ENCODE measurements around the gene CAMSAP3.

CAMSAP3 gene, protein sequence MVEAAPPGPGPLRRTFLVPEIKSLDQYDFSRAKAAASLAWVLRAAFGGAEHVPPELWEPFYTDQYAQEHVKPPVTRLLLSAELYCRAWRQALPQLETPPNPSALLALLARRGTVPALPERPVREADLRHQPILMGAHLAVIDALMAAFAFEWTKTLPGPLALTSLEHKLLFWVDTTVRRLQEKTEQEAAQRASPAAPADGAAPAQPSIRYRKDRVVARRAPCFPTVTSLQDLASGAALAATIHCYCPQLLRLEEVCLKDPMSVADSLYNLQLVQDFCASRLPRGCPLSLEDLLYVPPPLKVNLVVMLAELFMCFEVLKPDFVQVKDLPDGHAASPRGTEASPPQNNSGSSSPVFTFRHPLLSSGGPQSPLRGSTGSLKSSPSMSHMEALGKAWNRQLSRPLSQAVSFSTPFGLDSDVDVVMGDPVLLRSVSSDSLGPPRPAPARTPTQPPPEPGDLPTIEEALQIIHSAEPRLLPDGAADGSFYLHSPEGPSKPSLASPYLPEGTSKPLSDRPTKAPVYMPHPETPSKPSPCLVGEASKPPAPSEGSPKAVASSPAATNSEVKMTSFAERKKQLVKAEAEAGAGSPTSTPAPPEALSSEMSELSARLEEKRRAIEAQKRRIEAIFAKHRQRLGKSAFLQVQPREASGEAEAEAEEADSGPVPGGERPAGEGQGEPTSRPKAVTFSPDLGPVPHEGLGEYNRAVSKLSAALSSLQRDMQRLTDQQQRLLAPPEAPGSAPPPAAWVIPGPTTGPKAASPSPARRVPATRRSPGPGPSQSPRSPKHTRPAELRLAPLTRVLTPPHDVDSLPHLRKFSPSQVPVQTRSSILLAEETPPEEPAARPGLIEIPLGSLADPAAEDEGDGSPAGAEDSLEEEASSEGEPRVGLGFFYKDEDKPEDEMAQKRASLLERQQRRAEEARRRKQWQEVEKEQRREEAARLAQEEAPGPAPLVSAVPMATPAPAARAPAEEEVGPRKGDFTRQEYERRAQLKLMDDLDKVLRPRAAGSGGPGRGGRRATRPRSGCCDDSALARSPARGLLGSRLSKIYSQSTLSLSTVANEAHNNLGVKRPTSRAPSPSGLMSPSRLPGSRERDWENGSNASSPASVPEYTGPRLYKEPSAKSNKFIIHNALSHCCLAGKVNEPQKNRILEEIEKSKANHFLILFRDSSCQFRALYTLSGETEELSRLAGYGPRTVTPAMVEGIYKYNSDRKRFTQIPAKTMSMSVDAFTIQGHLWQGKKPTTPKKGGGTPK

DNA sequence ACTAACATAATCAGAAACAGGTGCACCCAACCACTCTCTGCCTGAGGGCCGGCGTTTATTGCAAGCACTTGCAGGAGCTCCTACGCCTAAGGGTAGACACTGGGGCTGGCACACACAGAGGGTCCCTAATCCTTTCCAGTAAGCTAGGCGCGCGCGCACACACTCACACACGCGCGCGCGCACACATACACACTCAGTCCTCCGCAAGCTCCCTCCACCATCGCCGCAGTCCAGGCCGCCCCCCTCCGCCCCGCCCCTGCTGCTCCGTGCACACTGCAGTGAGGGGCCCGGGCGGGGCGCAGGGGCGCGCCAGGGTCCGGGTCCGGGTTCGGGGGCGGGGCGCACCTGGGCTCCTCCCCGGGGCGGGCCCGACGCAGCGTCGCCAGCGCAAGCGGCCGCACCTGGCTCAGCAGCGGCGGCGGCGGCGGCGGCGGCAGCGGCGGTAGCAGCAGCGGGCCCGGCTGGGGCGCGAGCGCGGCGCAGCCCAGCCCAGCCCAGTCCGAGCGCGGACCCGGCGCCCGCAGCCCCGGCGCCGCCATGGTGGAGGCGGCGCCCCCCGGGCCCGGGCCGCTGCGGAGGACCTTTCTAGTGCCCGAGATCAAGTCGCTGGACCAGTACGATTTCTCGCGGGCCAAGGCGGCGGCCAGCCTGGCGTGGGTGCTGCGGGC, at the start of gene CAMSAP3:
TSS of gene CAMSAP3 (plus strand) at position 398 of the 668 bp plus-strand sequence. CDS start at position 538, 140 bp downstream.
- no peak for DNase-seq (ENCODE audit: low read depth)

DNA sequence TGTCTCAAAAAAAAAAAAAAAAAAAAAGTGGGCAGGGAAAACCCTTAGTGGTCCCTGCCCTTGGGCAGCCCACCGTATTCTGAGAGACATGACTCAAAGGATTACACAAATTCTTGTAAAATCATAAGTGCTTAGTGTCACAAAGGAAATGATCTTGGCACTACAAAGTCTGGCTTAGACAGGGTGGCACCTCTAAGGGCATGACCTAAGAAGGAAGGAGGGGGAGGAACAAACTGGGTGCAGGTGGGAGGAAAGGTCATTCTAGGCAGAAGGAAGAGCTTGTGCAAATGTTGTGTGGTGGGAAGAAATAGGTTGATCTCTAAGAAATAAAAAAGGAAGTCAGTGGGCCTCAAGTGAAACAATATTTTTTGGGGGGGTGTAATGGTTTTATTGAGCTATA, 49.8 kb upstream of the CAMSAP3 start:
- DNase-seq (ENCODE audit: low read depth), result no peak

DNA sequence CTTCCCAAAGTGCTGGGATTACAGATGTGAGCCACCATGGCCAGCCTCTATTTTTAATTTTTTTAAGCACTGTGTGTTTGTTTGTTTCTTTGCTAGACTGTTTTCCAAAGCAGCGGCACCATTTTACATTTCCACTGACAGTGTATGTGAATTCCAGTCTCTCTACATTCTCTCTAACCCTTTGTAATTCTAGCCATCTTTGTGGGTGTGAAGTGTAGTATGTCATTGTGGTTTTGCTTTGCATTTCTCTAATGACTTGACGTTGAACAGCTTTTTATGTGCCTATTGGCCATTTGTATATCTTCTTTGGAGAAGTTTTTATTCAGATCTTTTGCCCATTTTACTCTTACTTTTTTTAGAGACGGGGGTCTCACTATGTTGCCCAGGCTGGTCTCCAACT, 48.5 kb upstream of the CAMSAP3 start:
- no peak for DNase-seq (ENCODE audit: low read depth)

DNA sequence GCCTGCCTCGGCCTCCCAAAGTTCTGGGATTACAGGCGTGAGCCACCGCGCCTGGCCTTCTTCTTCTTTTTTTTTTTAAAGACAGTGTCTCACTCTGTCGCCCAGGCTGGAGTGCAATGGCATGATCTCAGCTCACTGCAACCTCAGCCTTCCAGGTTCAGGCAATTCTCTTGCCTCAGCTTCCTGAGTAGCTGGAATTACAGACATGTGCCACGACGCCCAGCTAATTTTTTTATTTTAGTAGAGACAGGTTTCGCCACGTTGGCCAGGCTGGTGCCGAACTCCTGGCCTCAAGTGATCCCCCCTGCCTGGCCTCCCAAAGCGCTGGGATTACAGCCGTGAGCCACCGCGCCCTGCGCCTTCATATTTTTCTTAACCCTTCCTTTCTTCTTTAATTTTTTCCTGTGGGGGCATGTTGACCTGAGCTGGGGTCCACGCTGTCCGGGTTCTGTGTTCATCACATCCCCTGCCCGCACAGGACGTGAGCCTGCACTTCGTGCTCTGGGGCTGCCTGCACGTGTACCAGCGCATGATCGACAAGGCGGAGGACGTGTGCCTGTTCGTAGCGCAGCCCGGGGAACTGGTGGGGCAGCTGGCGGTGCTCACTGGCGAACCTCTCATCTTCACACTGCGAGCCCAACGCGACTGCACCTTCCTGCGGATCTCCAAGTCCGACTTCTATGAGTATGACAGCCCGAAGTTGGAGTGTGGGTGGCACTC, 46.1 kb upstream of the CAMSAP3 start:
- no peak for DNase-seq (ENCODE audit: low read depth)

DNA sequence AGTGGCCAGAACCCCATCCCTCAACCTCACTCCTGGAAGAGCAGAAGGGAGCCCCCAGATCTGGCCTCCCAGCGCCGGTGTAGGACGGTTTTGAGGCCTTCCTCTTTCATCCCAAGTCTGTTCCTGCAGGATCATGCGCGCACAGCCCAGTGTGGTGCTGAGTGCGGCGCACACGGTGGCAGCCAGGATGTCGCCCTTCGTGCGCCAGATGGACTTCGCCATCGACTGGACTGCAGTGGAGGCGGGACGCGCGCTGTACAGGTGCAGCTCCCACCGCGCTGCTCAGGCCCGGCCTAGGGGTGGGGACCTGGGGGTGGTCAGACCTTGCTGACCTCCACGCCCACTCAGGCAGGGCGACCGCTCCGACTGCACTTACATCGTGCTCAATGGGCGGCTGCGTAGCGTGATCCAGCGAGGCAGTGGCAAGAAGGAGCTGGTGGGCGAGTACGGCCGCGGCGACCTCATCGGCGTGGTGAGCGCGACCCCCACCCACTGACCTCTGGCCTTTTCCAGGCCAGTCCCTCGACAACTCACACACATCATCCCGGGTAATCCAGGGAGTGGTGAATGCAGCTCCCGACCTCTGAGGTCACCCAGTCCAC, 45.4 kb upstream of the CAMSAP3 start:
- no peak for DNase-seq (ENCODE audit: low read depth)

DNA sequence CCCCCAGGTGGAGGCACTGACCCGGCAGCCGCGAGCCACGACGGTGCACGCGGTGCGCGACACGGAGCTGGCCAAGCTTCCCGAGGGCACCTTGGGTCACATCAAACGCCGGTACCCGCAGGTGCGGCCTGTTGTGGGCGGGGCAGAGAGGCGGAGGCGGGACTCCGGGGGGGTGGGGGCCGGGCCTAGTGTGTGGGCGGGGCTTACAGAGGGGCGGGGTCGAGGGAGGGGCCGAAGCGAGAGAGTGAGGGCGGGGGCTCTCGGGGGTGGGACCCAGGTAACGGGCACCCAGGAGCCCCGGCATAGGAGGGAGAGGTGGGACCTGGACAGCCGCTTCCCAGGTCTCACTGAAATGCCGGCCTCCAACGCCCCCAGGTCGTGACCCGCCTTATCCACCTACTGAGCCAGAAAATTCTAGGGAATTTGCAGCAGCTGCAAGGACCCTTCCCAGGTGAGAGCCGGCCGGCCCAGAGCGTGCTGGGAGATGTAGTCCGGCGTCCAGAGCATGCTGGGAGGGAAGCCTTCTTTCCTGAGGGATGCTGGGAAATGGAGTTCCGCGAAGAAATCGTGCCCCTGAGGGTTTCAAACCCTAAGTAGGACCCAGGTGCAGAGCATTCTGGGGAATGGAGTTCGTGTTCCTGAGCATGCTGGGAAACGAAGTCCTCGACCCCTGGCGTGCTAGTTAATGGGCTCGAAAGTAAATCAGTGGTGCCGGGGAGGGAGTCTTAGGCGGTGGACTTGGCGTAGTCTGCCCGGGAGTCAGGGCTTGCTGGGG, 44.5 kb upstream of the CAMSAP3 start:
- DNase-seq (ENCODE audit: low read depth), result no peak

DNA sequence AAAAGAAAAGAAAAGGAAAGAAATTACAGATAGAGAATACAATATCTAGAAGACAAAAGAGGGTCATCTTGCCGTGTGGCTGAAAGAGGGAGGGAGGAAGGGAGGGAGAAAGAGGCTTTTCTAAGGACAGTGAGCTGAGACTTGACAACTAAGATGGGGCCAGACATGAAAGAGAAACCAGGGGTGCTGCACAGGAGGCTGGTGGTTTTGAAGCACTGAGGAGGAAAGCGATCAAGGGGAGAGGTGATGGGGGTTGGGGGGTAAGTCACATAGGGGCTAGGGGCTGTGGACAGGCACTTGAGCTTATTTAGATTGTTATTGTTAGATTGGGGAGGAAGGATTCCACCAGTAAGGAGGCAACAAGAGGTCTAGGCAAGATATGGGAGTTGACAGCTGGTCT, 42.9 kb upstream of the CAMSAP3 start:
- DNase-seq (ENCODE audit: low read depth), result no peak

DNA sequence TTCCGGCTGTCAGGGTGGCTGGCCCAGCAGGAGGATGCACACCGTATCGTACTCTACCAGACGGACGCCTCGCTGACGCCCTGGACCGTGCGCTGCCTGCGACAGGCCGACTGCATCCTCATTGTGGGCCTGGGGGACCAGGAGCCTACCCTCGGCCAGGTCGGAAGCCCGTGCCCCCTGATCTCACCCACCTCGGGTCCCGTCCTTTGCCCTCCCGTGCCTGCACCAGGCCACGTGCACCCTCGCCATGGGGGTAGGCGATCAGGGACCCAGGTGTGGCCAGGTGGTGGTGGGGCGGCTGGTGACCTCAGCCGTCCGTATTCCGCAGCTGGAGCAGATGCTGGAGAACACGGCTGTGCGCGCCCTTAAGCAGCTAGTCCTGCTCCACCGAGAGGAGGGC, 41.1 kb upstream of the CAMSAP3 start:
- DNase-seq (ENCODE audit: low read depth), result no peak

DNA sequence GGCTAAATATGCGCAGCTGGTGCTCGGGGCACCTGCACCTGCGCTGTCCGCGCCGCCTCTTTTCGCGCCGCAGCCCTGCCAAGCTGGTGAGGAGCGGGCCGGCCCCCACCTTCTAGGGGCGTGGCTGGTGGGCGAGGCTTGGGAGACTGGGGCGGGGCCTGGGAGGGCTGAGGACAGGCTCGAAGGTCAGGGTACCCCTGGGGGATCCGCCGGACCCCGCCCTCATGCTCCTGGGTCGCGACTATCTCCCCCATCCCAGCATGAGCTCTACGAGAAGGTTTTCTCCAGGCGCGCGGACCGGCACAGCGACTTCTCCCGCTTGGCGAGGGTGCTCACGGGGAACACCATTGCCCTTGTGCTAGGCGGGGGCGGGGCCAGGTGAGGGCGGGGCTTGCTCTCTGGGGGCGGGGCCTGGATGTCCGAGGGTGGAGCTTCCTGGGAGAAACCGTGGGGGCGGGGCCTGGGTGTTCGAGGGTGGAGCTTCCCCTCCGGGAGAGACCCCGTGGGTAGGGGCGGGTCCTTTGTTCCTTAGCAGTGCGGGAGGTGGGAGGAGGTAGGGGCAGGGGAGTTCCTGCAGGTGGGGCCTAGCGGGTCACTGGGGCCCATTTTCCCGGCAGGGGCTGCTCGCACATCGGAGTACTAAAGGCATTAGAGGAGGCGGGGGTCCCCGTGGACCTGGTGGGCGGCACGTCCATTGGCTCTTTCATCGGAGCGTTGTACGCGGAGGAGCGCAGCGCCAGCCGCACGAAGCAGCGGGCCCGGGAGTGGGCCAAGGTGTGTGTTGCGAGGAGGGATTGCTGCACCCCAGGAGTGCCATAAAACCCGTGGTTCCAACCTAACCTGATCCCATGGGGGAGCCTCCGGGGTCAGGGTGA, 40.4 kb upstream of the CAMSAP3 start:
- no peak for DNase-seq (ENCODE audit: low read depth)

DNA sequence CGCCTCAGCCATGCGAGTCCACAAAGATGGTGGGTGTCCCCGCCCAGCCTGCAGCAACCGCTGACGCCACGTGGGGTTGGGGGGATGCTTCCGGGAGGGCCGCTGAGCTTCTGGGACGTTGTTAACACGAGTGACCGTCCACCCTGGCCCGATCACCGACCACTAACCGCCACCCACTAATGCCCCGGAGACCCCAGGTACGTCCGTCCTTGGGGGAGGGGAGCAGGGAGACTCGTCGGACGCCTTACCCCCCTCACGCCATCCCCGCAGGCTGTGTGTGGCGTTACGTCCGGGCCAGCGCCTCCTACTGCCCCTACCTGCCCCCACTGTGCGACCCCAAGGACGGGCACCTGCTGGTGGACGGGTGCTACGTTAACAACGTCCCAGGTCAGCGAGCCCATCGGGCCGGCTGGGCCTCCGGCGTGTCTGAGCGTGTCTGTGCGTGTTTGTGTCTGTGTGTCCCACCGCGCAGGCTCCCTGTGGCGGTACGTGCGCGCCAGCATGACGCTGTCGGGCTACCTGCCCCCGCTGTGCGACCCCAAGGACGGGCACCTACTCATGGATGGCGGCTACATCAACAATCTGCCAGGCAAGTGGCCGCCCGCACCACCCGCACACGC, 38.9 kb upstream of the CAMSAP3 start:
- DNase-seq (ENCODE audit: low read depth), result no peak

DNA sequence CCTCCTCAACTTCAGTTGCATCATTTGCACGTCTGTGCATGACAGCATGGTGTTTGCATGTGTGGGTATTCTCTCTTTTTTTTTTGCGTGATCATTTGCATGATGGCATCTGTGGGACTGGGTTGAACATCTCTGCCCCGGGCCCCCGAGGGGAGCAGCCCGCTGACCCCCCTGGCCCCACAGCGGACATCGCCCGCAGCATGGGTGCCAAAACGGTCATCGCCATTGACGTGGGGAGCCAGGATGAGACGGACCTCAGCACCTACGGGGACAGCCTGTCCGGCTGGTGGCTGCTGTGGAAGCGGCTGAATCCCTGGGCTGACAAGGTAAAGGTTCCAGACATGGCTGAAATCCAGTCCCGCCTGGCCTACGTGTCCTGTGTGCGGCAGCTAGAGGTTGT, 37.0 kb upstream of the CAMSAP3 start:
- no peak for DNase-seq (ENCODE audit: low read depth)

DNA sequence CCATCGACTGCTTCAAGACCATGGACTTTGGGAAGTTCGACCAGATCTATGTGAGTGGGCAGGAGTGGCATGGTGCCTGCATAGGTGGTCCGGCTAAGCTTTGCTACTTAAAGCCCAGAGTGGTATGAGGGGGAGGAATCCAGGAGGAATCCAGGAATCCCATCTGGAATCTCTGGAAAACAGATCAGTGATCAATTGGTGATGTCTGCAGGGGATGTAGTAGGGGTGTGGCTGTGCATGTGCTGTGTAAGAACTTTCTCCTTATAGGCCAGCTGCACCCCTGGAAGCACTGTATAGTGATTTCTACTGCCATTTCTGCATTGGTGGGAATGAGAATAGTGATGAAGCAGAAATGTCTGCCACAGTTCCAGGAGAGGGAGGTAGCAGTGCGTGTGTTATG, 36.6 kb upstream of the CAMSAP3 start:
- no peak for DNase-seq (ENCODE audit: low read depth)

DNA sequence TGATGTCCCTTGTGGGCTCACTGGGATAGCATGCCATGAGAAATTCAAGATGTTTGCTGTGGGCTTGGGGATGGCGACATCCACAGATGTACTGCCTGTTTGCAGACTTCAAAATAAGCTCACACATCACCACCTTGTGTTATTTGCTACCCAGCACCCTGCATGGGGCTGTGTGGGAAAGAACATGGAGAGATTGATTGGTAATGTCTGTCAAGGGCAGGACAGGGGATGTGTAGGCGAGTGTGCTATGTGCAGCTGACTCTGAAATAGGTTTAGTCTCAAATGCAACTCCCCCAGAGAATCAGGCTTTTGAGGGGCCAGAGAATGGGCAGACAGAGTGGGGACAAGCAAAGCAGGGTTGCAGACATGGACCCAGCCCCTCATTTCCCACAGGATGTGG, 35.4 kb upstream of the CAMSAP3 start:
- no peak for DNase-seq (ENCODE audit: low read depth)

DNA sequence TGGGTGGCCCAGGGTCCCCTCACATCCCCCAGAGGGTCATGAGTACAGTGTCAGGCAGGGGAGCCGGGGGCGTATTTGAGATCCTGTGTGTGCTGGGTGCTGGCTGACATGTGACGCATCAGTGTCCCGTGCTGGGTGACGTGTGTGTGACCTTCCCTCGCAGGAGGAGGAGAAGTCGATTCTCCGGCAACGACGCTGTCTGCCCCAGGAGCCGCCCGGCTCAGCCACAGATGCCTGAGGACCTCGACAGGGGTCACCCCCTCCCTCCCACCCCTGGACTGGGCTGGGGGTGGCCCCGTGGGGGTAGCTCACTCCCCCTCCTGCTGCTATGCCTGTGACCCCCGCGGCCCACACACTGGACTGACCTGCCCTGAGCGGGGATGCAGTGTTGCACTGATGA, 34.3 kb upstream of the CAMSAP3 start:
- no peak for DNase-seq (ENCODE audit: low read depth)

DNA sequence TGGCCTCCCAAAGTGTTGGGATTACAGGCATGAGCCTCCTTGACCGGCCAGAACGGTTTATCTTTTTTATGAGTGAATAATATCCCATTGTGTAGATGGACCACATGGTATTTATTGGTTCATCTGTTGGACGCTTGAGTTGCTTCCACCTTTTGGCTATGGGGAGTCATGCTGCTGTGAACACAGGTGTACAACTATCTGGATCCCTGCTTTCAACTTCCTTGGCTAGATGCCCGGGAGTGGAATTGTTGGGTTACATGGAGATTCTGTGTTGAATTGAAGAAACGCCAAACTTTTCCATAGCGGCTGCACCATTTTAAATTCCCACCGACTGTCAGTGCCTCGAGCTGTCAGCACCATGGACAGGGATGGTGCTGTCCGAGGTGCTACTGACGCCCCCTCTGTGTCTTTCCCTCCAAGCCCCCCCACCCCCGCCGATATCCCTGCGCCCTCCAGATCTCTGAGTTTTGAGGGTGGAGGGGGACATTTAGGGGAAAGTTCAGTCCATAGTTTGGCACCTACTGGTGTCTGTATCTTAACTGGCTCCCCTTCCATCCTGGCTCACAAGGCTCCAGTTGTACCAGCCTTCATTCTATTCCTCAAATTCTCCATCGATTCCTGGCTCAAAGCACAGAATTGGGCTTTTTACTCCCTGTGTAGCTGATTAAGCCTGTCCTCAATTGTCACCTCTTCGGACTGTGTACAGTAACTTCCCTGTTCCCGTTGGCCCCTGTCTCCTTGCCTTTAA, 32.8 kb upstream of the CAMSAP3 start:
- DNase-seq (ENCODE audit: low read depth), result no peak

DNA sequence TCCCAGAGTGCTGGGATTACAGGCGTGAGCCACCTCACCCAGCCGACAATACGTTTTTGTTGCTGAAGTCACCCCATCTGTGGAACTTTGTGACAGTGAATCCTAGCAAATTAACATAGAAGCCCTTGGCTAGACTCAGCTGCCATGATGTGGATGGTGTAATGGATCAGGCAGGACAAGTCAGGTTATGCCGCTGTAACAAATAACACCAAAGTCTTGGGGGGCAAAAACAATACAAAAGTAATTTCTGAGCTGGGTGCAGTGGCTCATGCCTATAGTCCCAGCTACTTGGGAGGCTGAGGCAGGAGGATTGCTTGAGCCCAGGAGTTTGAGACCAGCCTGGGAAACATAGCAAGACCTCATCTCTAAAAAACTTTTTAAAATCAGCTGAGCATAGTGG, 30.8 kb upstream of the CAMSAP3 start:
- no peak for DNase-seq (ENCODE audit: low read depth)

DNA sequence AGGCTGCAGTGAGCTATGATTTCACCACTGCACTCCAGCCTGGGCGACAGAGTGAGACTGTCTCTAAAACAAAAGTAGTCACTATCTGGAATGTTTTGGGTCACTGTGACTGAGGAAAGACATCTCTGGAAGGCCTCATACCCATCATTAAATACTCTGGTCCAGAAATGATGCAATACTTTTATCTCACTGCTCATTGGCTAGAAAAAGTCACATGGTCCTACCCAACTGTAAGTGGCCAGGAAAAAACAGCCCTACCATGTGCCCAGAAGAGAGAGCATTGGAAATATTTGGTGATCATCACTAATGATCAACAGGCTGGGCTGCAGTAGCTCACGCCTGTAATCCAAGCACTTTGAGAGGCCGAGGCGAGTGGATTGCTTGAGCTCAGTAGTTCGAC, 30.3 kb upstream of the CAMSAP3 start:
- no peak for DNase-seq (ENCODE audit: low read depth)

DNA sequence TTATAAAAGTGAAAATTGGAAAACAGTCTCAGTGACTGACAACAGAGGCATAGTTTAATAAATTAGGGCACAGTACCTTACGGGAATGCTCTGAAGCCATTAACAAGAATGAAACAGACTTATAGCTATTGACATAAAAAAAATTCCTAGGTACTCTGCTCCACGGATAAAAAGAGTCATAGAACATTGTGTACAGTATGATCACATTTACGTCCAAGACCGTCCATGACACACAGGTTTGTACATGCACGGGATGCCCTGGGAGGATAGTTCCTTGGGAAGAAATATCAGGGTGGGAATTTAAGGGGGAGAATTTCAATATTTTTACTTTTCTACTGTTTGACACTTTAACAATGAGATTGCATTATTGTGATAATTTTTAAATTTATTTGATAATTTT, 24.9 kb upstream of the CAMSAP3 start:
- no peak for DNase-seq (ENCODE audit: low read depth)
